Spleen (tissue), 3 donors: ENCODE data around the gene PLCB1.

Source experiments
- POLR2A ChIP-seq, 3 donors: fragments of 450-650 bp; IDR thresholded peaks; one replicate each; pipeline ENCODE4 v1.5.1; 2017; ENCODE audit warnings: antibody characterized with exemption in 3 of 3, mild to moderate bottlenecking in 1 of 3
- POLR2AphosphoS5 ChIP-seq, 3 donors: sonication (generic); formaldehyde crosslinking; IDR thresholded peaks; one replicate each; pipeline ENCODE4 v1.5.1; 2017; ENCODE audit warnings: antibody characterized with exemption in 3 of 3

GRCh38 chr20:8145246-8146168 is 13.4 kb downstream of the PLCB1 start:
- TF ChIP-seq POLR2AphosphoS5 (IDR thresholded peaks at IDR 0.05) (no peak), POLR2A (IDR thresholded peaks at IDR 0.05) (no peak)
